Activated T-cell treated with anti-CD3 and anti-CD28 coated beads for 1 hour (primary cell): ENCODE measurements around the gene ADARB2.

ENCODE experiments used
- DNase-seq: peaks from one replicate; pipeline ENCODE4 v3.0.0-alpha.2; 2020; ENCODE audit warnings: low read depth

ADARB2 gene

DNA sequence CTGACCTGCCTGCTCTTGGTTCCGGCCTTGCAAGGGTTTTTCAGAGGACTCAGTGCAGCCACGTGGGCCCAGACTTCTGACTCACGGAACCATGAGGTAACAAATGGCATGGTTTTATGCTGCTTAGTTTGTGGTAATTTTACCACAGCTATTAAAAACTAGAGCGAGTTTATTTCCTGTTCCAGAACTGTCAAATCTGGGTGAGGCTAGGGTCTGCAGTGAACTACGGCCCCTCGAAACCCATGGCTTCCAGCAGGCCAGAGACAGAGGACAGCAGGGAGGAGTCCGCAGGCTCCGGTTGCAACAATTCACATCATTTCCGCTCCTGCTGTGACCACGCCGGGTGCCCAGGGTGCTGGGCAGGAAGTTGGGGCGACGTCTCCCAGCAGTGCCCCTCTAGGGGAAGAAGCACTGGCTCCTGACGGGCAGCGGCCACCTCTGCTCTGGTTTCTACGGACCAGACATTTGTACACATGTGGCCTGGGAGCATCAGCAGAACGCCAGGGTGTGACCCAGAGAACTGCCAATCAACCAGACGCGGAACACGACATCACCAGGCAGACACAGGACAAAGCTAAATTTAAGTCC is 74.8 kb downstream of the ADARB2 start:
- no peak for DNase-seq

DNA sequence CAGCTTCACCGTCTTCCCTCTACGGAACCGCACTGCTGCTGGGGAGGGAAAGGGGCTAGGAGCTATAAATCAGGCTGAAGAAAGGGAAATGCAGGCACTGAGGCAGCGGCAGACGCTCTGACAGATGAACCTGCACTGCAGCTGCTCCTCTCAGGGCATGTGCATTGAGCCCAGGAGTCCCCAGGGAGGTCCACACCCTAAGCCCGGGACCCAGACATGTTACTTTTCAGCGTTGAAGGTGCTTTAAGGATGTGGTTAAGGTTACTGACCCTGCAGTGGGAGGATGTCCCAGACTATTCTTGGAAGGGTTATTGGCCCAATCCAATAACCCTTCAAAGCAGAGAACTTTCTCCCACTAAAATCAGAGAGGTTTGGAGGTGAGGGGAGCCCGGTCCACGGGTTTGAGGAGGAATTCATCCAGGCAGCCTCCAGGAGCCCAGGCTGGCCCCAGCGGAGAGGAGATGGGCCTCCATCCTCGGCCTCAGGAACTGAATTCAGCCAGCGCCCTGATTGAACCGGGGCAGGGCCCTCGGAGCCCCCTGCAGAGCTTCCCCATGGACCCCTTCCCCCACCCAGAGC is 75.4 kb downstream of the ADARB2 start:
- no peak for DNase-seq

DNA sequence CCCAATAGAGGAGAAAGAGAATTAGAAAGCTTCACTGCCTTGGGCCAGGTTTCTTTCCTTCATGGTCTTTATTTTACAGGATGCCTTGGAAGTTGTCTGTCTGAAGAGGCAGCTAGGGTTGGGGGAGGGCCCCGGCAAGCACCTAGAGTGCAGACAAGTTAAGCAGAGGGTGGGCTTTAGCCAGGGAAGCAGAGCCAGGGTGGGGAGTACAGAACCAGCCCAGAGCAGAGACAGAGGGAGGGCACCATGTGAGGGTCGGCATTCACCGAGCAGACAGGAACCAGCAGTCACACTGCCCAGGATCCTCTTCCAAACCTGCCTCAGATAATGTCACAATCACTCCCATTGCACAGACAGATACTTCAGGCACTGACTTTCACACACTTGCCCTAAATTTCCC is 75.9 kb downstream of the ADARB2 start:
- no peak for DNase-seq

DNA sequence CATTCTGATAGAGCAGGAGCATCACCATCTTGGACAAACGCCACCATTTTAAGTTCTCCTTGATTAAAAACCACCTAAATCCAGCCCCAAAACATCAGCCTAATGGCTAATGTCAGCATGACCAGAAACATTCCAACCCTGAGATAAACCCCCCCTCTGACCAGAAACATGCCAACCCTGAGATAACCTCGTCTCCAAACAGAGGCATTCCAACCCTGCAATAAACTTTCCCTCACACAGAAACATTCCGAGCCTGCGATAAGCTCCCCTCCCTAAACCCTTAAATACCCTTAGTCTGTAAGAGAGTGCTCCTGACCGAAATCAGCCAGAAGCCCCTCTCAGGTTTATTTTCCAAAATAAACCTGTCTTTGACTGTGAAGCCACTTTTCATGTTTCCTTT is 76.5 kb downstream of the ADARB2 start:
- DNase-seq, result no peak

DNA sequence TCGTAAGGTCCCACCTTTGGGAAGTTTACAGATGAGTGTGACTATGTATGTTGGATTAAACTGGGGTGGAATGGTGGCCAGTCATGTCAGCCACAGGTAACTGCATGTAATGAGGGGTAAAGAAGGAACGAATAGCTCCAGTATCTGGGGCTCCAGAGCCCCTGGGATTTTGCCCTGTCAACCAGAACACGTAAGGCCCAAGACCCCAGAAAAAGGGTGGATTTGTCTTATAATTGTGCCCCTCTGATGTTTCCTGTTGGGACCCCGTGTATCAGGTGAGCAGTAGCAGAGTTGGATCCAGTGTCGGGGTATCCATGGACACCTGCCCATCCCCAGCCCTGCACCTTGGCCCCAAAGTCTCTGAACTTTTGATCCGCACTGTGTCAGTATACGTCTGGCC is 76.9 kb downstream of the ADARB2 start:
- DNase-seq, result no peak

DNA sequence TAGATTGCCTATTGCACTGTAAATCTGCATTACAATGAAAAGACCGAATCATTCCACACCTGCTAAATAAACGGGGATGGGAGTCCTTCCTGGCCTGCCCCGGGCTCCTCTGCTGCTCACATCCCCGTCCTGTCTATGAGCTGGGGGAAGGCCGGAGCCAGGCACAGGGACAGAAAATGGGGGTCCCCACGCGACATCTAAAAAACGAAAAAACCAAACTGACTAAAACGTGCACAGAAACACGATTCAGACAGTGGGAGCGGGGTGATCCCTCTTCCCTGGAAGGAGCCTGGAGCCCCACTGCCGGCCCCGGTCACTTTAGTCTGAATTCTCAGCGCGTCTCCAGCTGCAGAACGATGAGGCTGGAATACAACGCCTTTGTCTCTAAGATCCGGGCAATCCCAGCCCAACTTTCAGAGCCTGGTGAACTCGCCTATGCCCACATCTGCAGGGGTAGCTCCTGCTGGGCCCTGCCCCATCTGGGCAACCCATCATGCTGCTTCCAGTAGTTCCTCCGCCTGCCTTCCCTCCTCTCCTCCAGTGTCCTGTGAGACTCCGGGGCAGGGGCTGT is 78.0 kb downstream of the ADARB2 start:
- no peak for DNase-seq

DNA sequence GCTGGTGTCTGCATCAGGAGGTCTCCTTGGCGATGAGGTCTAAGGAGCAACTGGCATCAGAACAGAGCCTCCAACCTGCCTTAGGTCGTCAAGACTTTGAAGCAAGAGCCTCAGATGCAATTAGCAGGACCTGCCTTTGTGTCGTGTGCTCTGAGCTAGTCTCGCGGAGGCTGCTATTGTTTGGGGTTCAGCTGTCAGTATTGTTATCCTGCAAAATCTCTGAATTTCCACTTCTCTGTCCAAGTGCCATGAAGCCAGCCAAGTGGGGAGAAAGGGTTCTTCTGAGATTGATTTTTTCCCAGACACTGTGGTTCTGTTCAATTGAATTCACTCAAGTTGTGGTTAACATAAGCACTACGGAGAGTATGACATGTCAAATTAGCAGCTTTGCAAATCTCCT is 78.7 kb downstream of the ADARB2 start:
- no peak for DNase-seq

DNA sequence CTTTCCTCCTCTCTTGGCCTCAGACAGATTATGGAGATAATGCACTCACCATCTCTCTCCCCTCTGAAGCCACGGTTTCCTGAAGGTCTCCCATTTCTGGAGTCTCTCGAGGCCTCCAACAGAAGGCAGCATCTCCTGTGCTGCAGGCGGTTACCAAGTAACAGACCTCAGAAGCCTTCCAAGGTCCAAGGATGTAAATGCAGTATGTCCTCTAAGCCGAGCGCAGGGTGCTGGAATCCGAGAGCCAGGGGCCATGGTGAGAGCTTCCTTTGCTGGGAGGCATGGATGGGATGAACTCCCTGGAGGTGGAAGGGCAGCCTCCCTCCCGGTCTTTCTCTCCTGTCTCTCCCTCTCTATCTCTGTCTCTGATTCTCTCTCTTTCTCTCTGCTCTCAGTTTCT is 79.8 kb downstream of the ADARB2 start:
- no peak for DNase-seq

DNA sequence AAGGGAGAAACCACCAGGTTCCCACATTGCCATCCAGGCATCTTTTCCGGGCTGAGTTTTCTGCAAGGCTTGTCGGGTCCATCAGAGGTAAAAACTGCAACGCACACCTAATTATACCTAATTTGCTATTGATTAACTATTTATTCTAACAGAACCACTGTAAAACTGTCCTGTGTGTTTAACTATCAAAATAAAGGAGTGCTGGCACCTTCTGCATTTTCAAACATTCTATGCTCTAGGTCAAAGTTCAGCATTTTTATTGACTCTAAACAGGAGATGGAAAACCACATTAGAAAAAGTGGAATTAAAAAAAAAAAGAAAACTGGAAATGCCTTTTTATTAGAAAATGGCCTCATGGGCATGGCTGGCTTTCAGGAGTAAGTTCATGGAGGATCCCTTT is 82.0 kb downstream of the ADARB2 start:
- DNase-seq, result no peak

DNA sequence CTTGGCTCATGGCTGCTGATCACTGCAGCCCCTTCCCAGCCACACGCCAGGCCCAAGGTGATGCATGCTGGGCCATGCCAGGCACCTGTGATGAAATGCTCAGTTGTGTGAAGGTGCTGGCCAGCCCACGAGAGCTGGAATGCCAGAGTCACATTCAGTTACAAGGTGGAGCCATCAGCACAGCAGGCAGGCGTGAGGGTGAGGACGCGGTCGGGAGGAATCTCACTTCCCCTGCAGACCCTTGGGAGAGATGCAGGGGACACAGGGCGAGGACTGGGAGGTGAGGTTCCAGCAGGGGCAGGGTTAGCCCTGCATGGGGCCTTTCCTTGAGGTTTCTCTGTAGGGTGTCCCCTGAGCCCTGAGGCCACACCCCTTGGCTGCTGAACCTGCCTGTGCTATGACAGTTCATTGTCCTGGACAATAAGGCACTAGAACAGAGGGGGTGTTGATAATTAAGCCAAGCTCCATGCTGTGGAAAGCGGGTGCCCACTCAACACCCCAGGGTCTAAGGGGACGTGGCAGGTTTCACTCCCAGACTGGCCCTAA is 82.4 kb downstream of the ADARB2 start:
- DNase-seq, result no peak

DNA sequence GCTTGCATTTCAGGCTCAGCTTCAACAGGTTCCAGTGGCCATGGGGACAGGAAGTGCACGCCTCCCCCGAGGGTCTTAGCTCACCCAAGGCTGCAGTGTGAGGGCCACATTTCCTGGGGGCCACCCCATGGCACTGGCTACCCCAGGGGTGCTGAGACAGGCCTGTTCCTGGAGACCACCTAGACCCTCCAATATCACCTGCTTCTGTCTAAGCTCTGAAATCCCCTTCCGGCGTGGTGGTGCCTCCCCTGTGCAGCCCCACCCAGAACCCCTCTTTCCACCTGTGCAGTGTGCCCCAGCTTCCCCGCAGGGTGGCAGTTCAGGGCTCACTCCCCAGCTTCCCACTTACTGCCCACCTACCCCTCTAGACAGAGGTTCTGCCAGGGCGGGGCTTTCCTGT is 83.1 kb downstream of the ADARB2 start:
- DNase-seq, result no peak

DNA sequence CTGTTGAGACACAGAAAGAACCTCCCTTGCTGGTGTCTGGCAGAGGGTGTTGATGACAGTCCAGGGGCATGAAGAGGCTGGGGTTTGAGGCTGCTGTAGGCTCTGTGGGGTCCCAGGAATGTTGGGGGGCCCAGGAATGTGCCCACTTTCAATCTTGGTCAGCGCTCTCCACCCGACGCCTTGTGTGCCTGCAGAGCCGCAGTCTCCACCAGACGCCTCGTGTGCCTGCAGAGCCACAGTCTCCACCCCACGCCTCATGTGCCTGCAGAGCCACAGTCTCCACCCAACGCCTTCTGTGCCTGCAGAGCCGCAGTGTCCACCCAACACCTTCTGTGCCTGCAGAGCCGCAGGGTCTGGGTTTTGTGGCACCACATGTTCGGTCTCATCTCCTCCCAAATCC is 84.0 kb downstream of the ADARB2 start:
- no peak for DNase-seq

DNA sequence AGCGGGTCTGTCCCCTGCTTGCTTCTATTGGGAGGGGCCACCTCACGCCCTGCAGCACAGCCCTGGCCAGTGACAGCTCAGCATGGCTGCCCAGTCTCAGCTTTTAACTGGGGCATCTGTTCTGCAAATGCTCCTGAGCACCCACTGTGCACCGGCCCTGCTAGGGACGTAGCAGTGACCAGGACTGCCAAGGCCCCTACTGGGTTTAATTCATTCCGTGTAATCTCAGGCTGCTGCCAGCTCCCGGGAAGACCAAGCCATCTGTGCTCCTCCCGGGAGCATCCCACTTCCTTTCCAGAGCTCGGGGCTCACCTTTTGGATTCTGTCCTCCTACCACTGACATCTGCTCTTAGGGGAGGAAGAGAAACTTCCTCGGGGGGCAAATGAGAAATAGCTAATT is 85.2 kb downstream of the ADARB2 start:
- DNase-seq, result no peak

DNA sequence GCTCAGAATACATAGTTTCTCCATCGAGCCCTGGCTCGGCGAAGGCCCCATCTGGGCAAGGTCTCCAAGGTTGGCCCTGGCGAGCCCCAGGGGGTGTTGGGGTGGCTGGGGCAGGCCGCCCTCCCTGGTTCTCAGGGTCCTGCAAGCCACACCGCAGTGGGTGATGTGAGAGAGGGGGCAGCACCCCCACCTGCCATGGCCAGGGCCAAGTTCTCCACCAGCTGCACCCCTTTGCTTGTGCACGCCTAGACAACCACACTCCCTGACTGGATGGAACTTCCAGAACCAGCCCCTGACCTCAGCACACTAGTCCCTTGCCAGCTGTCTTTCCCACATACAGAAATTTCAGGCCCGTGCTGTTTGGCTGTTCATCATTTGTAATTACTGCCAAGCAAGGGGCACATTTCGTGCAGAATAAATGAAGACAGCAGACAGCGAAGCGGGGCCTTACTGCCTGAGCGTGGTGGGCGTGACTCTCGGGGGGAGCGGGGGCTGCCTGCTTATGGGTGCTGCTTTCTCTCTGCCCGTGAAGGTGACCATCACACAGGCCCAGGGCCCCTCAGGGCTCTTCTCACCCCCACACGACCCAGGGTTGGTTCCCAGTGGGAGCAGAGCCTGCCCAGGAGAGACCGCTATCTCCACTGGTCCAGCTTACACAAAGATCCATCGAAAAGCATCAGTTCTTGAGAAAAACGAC is 85.9 kb downstream of the ADARB2 start:
- DNase-seq, result no peak

DNA sequence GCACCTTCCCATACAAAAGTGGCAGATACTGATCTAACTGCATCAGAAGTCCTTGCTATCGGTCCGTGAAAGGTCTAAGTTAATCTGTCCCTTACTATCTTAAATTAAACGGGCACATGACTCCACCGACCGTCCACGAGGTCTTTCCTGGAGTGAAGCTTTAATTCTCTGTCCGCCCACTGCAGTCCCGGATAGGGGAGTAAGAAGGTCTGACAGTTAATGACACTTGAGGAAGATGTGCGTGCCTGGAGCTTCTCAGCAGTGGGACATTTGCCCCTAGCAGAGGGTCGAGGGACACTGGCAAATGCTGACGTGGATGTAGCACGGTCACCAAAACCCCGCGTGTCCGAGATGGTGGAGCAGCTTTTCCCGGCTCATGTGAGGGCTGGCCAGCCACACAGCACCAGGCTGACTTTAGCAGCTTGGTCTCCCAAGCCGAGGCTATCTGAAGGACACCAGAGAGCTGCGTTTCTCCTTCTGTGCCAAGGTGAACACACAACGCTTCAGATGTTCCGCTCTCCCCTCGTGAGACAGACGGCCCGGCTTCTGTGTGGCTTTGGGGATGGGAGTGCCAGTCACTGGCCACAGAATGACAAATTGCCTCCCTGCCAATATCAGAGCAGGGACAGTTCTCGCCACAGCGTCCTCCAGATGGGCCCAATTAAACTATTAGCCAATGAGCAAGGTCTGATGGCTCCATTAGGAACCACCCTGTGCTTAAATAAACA is 86.6 kb downstream of the ADARB2 start:
- DNase-seq, result no peak

DNA sequence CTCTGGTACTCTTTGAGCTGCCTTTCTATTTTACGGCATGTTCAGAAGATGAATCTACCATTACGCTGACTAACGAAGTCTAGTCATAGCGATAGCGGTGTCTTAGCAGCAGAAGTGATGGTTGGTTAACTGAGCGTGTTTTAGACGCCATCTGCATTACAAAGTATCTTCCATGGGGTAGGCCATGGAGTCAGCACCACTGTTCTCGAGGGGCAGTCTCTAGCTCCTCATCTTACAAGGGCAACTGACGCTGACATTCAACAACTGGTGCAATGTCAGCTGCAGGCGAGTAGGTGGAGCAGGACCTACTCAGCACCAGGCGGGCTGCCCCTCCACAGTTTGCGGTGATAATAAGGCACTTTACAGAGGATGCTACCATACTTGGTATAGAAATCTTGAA is 88.7 kb downstream of the ADARB2 start:
- DNase-seq, result no peak

DNA sequence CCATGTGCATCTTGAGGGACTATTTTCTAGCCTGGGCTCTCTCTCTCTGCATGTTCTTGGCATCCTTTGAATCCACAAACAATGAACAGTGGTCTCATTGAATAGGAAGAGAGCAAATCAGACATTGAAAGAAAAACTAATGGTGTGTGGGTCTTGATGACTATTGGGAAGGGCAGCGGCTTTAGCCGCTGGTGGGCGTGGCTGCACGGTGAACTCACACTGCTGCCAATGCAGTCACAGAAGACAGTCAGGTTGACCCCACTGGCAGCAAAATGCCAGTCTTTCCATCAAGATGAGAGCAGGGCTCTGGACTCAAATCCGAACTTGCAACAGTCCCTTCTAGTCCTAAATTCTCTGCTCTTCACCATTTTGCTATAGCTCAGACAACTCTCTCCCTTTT is 91.0 kb downstream of the ADARB2 start:
- DNase-seq, result no peak

DNA sequence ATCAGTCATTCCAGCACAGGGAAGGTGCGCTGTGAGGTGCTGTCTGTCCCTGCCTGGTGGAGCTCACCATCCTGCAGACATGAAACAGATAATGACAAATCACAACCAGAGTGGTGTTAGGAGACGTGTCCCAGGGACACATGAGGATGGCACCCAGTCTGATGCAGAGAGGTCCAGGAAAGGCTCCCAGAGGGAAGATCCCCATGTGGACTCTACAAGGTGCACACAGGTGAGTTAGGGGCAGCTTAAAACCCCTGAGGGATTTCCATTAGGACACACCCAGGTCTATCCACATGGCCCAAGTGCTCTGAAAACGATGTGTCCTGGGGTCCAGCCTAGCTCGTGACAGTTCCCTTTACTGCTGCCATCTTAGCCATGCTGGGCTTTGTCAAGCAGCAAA is 91.4 kb downstream of the ADARB2 start:
- no peak for DNase-seq

DNA sequence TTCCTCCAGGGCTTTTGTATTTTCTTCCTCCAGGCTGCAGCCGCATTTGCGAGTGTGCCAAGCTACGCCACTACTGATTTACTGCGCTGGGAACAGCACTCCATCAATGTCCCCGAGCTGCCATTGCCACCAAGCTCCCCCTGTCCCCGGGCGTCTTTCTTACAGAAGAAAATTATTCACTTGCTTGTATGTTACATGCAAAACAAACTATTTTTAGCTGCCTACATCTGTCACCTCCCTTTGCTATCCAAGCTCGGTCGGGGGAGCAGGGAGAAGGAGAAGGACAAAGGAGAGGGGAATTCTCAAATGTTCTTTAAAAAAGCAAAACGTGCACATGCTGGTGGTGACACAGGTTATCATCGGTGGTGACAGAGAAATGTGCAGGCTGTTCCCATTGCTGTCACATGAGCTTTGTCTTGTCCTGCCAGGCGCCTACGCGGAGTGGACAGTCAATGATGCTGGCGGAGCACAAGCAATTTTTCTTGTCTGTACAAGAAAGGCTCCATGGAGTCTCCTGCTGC is 93.1 kb downstream of the ADARB2 start:
- no peak for DNase-seq

DNA sequence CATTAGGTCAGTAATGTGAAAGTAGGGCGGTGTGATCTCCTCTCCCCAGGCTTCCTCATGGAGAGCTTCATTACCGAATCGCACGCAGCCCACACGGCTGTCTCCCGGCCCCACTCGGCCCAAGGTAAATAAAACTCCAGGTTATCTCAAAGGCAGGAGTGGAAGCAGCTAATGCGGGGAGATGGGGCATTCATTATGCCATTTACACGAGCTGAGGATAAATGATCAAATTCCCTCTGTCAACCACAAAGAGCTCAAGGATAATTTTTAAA is 93.5 kb downstream of the ADARB2 start:
- DNase-seq, result no peak

DNA sequence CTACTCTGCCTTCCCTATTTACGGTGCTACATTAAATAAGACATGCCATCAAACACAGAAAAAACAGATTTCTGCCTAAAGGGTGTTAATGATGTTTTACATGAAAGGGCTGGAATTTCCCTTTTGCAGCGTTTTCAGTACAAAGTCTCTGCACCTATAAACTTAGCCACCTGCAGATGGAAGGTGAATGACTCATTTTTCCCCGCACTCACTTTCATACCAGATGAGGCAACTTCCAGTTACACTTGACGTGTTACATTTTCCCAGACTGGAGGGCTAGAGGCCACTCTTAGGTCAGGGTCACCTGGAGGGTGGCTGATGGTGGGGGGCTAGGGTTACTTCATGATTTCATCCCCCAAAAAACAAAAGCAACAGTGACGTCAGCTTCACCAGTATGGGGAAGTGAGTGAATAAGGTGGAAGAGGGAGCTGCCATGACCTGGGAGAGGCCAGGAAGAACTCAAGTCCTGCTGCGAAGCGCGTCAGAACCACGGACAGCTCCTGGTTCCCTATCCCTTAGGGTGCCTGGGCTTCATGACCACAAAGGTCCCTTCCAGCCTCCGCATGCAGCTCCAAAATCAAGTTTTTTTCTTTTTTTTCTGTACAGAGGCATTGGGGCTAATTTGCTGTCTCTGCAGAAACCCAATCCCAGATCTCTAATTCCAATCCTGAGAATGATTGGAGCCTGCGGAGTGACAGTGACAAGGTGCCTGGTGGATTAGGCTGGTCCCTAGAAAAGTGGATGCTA is 94.0 kb downstream of the ADARB2 start:
- DNase-seq, result no peak

DNA sequence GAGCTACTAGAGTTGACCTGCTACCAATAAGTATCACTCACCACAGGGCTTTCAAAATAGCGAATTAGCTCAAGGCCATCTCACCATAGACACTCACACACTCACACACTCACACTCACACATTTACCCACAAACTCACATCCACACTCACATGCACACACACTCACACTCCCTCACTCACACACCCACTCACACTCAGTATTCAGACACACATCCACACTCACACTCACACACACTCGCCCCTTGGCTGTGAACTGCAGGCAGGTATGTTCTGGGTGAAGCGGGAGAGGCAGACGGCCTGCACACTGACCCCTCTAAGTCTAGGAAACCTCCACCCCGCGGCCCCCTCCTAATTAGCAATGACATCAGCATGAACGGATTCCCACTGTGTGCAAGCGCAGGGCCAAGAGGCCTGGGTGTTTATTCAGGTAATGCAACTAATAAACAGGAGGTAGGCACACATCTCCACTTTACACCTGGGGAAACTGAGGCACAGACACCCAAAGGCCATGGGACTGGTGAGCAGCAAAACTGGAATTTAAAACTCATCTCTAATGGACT is 94.6 kb downstream of the ADARB2 start:
- no peak for DNase-seq
